Endothelial cell (in vitro differentiated cells): ENCODE measurements around the gene RNF7. TPM values are rescaled to one million over a fixed set of nuclear protein-coding genes. Genes with fewer than 3 reads are reported as not detected.

ENCODE experiments used
- DNase-seq: peaks from one replicate; pipeline ENCODE4 v3.0.0; 2021; ENCODE audit warnings: low spot score
- H3K27ac Mint-ChIP-seq: one replicate; pipeline ENCODE4 v1.8.0; 2021; ENCODE audit warnings: mixed read lengths, inconsistent platforms; ENCODE audit not compliant: unreplicated experiment
- H3K27me3 Mint-ChIP-seq: one replicate; pipeline ENCODE4 v1.8.0; 2021; ENCODE audit warnings: mild to moderate bottlenecking, moderate library complexity, mixed read lengths, inconsistent platforms; ENCODE audit not compliant: unreplicated experiment
- H3K36me3 Mint-ChIP-seq: one replicate; pipeline ENCODE4 v1.8.0; 2021; ENCODE audit warnings: mild to moderate bottlenecking, low read depth, mixed read lengths, inconsistent platforms; ENCODE audit not compliant: unreplicated experiment
- H3K4me1 Mint-ChIP-seq: one replicate; pipeline ENCODE4 v1.8.0; 2021; ENCODE audit warnings: mild to moderate bottlenecking, mixed read lengths, inconsistent platforms; ENCODE audit not compliant: unreplicated experiment
- H3K4me3 Mint-ChIP-seq: one replicate; pipeline ENCODE4 v1.8.0; 2021; ENCODE audit warnings: mild to moderate bottlenecking, mixed read lengths, inconsistent platforms; ENCODE audit not compliant: unreplicated experiment
- H3K9me3 Mint-ChIP-seq: one replicate; pipeline ENCODE4 v1.8.0; 2021; ENCODE audit warnings: mixed read lengths, inconsistent platforms; ENCODE audit not compliant: unreplicated experiment
- CTCF ChIP-seq: fragments of 200-600 bp; sonication (generic); IDR thresholded peaks from one replicate; pipeline ENCODE4 v1.5.0; 2021; ENCODE audit warnings: antibody characterized with exemption; ENCODE audit not compliant: unreplicated experiment
- total RNA-seq: library from RNA; stranded (reverse); fragmentation: NEBNext Ultra II Directional; extraction: Animal tissue kit (Norgen Biotek cat#: 25700); gene quantifications from one replicate; pipeline ENCODE4 v1.2.1, GENCODE V29; 2021; ENCODE audit not compliant: unreplicated experiment

The RNF7 gene
- total RNA-seq, 1 donor from 2014 or later, result 184 TPM

- H3K27ac Mint-ChIP-seq, result peak overlapping the region; percentile 99
- H3K27me3 Mint-ChIP-seq, result peaks cover 10% of the 10 kb centered on the region
- no peak for TF ChIP-seq CTCF
- peaks cover 7% of the 10 kb centered on the region for H3K36me3 Mint-ChIP-seq
- H3K4me3 Mint-ChIP-seq, result peak overlapping the region; percentile 37
- H3K4me1 Mint-ChIP-seq, result peaks cover 66% of the 10 kb centered on the region
- no peaks in the 10 kb centered on the region for H3K9me3 Mint-ChIP-seq
- DNase-seq, result no peak
These were observed 58.2 kb downstream of the RNF7 start for GRCh38 chr3:141796081-141796888.

Other genes starting within 250 kb of the RNF7 start
- gene GRK7, start 25.1 kb downstream of the RNF7 start, total RNA-seq, result 0.10 TPM
- gene ATP1B3, start 138.3 kb downstream of the RNF7 start, total RNA-seq, result 273 TPM